ENCODE results near the gene RPL18A.

- TF ChIP-seq, protein P1, sequence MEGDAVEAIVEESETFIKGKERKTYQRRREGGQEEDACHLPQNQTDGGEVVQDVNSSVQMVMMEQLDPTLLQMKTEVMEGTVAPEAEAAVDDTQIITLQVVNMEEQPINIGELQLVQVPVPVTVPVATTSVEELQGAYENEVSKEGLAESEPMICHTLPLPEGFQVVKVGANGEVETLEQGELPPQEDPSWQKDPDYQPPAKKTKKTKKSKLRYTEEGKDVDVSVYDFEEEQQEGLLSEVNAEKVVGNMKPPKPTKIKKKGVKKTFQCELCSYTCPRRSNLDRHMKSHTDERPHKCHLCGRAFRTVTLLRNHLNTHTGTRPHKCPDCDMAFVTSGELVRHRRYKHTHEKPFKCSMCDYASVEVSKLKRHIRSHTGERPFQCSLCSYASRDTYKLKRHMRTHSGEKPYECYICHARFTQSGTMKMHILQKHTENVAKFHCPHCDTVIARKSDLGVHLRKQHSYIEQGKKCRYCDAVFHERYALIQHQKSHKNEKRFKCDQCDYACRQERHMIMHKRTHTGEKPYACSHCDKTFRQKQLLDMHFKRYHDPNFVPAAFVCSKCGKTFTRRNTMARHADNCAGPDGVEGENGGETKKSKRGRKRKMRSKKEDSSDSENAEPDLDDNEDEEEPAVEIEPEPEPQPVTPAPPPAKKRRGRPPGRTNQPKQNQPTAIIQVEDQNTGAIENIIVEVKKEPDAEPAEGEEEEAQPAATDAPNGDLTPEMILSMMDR (IDR thresholded peaks at IDR 0.05), result no peak
- no peak for TF ChIP-seq POLR2A (IDR thresholded peaks at IDR 0.05)
Observed at GRCh38 chr19:17837972-17838371, 21.7 kb upstream of the RPL18A start.
